Measurements from ENCODE around the gene ADGRL4.

DNA sequence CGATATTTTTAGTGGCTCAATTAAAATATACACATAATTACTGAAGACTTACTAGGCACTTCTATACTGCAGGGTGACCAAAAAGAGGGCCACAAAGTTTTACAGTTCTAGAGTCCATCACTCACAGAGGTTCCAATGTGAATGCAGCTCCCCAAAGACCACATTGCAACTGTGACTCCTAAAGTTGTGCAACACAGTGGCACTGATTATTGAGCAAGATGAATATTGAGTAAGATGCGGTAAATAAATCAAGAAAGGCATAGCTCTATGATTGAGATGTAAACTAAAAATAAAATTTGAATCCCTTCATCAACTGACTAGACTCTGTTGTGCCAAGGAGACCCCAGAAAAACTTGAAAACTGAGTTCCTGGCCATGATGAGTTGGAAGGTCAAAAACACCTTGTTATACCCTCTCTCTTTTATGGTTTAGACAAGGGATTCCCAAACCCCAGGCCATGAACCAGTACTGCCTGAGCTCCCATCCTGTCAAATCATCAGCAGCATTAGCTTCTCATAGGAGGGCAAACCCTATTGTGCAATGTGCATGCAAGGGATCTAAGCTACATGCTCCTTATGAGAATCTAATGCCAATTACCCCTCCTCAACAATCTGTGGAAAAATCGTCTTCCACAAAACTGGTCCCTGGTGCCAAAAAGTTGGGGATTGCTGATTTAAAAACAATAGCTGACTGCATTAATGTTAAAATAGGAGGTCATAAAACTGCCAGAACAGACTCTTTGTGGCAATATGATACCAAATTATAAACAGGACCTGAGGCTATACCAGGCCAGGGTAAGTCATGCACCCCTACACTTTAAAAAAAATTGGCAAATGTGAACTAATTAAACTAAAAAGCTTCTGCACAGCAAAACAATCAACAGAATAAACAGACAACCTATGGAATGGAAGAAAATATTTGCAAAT is 94.3 kb downstream of the ADGRL4 start:
- no peak for TF ChIP-seq NFATC3 (IDR thresholded peaks at IDR 0.05)
- TF ChIP-seq NUFIP1 (IDR thresholded peaks at IDR 0.05; ENCODE audit: partially characterized antibody): no peak
- TF ChIP-seq ARID4B (CRISPR knock-in tag; IDR thresholded peaks at IDR 0.05): no peak
- TF ChIP-seq HINFP (tag; conservative IDR thresholded peaks at IDR 0.05; ENCODE audit: low read depth): no peak
- no peak for TF ChIP-seq ZEB2 (IDR thresholded peaks at IDR 0.05)
- no peak for TF ChIP-seq SMAD1 (IDR thresholded peaks at IDR 0.05; ENCODE audit: low read depth, low read length, partially characterized antibody)
- no peak for TF ChIP-seq ZNF347 (CRISPR knock-in tag; IDR thresholded peaks at IDR 0.05; ENCODE audit: low read depth)
- no peak for TF ChIP-seq HNRNPK (IDR thresholded peaks at IDR 0.05; ENCODE audit: low read depth, low read length, poor library complexity, severe bottlenecking)
- TF ChIP-seq, protein P1, sequence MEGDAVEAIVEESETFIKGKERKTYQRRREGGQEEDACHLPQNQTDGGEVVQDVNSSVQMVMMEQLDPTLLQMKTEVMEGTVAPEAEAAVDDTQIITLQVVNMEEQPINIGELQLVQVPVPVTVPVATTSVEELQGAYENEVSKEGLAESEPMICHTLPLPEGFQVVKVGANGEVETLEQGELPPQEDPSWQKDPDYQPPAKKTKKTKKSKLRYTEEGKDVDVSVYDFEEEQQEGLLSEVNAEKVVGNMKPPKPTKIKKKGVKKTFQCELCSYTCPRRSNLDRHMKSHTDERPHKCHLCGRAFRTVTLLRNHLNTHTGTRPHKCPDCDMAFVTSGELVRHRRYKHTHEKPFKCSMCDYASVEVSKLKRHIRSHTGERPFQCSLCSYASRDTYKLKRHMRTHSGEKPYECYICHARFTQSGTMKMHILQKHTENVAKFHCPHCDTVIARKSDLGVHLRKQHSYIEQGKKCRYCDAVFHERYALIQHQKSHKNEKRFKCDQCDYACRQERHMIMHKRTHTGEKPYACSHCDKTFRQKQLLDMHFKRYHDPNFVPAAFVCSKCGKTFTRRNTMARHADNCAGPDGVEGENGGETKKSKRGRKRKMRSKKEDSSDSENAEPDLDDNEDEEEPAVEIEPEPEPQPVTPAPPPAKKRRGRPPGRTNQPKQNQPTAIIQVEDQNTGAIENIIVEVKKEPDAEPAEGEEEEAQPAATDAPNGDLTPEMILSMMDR (IDR thresholded peaks at IDR 0.05 in 2 of 3, conservative IDR thresholded peaks at IDR 0.05 in 1 of 3; ENCODE audit: insufficient read depth in 2 of 3, low read depth in 1 of 3, low read length in 3 of 3): no peak
- no peak for TF ChIP-seq YY1 (IDR thresholded peaks at IDR 0.05; ENCODE audit: borderline replicate concordance in 1 of 3, control insufficient read depth in 1 of 3, extremely low read depth in 1 of 3, insufficient read depth in 3 of 3, insufficient read length in 1 of 3, insufficient replicate concordance in 2 of 3, low read depth in 1 of 3, low read length in 2 of 3)
- TF ChIP-seq HDAC6 (IDR thresholded peaks at IDR 0.05; ENCODE audit: low read depth, low read length): no peak
- TF ChIP-seq, protein P2, sequence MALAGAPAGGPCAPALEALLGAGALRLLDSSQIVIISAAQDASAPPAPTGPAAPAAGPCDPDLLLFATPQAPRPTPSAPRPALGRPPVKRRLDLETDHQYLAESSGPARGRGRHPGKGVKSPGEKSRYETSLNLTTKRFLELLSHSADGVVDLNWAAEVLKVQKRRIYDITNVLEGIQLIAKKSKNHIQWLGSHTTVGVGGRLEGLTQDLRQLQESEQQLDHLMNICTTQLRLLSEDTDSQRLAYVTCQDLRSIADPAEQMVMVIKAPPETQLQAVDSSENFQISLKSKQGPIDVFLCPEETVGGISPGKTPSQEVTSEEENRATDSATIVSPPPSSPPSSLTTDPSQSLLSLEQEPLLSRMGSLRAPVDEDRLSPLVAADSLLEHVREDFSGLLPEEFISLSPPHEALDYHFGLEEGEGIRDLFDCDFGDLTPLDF (CRISPR knock-in tag; IDR thresholded peaks at IDR 0.05): no peak
- TF ChIP-seq RAD21 (CRISPR knock-in tag; conservative IDR thresholded peaks at IDR 0.05 in 1 of 2, IDR thresholded peaks at IDR 0.05 in 1 of 2): no peak
- TF ChIP-seq ZNF143 (CRISPR knock-in tag; IDR thresholded peaks at IDR 0.05): no peak
